ENCODE results near the gene IFIT3.

DNA sequence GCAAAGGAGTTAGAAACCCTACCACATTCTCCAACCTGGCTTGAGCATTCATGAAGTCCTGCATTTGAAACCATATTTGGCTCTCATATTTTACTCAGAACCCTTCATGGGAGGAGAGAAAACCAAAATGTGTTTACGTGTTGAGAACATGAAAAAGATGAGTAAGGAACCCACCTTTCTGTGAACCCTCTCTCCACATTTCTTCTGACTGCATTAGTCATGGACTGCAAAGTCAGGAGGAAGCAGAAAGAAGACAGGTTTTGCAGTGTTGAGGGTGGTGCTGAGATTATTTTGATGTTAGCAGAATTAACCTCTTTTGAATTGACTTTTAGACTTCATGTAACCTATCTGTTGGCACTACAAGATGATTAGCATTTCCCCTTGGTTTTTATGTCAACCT is 55.0 kb downstream of the IFIT3 start:
- TF ChIP-seq, protein P1, sequence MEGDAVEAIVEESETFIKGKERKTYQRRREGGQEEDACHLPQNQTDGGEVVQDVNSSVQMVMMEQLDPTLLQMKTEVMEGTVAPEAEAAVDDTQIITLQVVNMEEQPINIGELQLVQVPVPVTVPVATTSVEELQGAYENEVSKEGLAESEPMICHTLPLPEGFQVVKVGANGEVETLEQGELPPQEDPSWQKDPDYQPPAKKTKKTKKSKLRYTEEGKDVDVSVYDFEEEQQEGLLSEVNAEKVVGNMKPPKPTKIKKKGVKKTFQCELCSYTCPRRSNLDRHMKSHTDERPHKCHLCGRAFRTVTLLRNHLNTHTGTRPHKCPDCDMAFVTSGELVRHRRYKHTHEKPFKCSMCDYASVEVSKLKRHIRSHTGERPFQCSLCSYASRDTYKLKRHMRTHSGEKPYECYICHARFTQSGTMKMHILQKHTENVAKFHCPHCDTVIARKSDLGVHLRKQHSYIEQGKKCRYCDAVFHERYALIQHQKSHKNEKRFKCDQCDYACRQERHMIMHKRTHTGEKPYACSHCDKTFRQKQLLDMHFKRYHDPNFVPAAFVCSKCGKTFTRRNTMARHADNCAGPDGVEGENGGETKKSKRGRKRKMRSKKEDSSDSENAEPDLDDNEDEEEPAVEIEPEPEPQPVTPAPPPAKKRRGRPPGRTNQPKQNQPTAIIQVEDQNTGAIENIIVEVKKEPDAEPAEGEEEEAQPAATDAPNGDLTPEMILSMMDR (conservative IDR thresholded peaks at IDR 0.05), result no peak
- no peak for TF ChIP-seq EZH2 (IDR thresholded peaks at IDR 0.05; ENCODE audit: low read depth)
